ENCODE measurements around the gene ADAMTS19.
"Not testable (repeated sequence)": the region's sequence is repeated elsewhere in the genome, so short reads cannot be mapped to it uniquely, and the experiment has no call there.

Gene ADAMTS19

GRCh38 chr5:129481161-129481560 is 21.1 kb downstream of the ADAMTS19 start:
- DNase-seq = no peak

DNA sequence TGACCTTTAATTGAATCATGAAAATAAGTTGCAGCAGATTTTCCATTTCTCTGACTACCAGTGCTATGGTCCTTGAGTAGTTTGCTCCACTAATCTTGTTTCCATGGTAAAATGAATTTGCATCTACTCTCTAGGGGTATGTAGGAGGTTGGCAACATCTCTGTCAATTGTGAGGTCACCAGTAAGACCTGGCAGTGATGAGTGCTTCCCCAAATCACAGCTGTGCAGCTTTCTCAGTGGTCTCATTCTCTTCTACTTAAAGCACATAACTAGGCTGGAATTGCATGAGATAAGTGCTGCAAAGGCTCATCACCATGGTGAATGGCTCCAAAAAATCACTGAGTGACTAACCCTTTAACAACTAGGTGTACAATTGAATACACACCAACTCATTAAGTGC is 36.3 kb downstream of the ADAMTS19 start:
- no peak for DNase-seq

DNA sequence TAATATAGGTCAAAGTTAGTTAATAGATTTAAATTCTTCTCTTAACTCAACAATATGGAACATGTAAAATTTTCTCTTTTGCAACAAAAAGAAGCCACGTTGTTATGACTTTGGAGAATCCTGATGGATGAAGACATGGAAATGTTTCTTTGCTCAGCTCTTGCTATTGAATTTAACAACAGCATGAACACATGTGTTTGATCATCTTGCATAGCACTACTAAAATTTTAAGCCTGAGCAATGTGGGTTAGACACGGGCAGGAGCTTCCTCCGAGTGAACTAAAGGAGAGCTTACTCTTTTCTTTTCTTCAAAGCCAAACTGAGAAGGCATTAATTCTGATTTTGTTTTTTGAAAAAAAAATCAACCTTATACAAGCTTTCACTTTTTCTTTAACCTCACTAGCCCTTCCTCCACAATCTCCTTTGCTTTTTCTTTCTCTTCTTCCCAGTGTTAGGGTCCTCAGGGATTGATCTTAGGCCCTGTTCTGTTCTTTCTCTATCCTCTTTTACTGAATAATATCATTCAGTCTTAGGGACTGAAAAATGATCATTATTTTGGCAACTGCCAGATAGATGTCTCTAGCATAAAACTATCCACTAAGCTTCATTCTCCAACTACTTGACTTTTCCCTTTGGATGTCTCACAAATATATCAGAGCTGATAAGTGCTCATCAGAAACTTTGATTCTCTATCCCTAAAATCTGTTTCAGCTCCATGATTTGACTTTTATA is 36.9 kb downstream of the ADAMTS19 start:
- no peak for DNase-seq

GRCh38 chr5:129499208-129499852 is 39.2 kb downstream of the ADAMTS19 start:
- DNase-seq = no peak

DNA sequence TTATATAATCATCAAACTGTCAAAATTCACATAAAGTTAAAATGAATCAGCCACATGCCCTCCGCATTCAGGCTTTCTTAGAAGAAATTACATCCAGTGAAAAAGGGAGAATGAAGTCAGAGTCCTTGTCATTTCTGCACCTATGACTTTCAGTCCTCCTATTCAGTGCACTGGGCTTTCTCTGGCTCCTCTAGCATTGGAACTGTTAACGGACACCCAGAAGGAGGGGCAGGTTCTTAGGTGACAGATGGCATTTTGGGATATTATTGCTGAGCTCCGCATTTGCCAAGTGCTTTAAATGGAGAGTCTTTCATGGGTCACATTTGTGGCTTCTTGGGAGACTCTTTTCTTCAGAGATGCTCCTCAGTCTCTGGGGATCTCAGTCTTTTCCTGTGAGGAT is 40.0 kb downstream of the ADAMTS19 start:
- DNase-seq = no peak

DNA sequence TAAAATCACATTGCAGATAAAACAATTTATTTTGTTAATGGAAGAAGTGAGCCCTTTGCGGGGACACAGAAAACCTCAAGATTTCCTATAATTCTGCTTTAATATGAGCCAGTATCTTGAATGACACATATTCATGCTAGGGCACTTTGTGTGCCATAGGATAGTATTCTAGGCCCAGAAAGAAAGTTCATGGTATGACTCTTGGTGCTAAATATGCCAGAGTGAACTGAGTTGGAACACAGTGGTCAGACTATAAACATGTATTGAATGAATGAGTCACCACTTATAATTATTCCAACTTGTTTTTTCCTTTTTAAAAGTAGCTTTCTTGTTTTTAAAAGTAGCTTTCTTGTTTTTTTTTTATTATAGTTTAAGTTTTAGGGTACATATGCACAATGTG is 46.0 kb downstream of the ADAMTS19 start:
- no peak for DNase-seq

- DNase-seq = no peak
Observed at GRCh38 chr5:129506950-129507349, 46.9 kb downstream of the ADAMTS19 start.

- DNase-seq = no peak
Observed at GRCh38 chr5:129507527-129507926, 47.4 kb downstream of the ADAMTS19 start.

GRCh38 chr5:129508606-129509005 is 48.5 kb downstream of the ADAMTS19 start:
- no peak for DNase-seq

- no peak for DNase-seq
Observed at GRCh38 chr5:129509363-129509975, 49.4 kb downstream of the ADAMTS19 start.

GRCh38 chr5:129511291-129511690 is 51.2 kb downstream of the ADAMTS19 start:
- DNase-seq = no peak

- no peak for DNase-seq
Observed at GRCh38 chr5:129541051-129541450, 81.0 kb downstream of the ADAMTS19 start.

GRCh38 chr5:129541648-129542251 is 81.7 kb downstream of the ADAMTS19 start:
- no peak for DNase-seq

GRCh38 chr5:129547137-129547536 is 87.0 kb downstream of the ADAMTS19 start:
- no peak for DNase-seq

- DNase-seq = no peak
Observed at GRCh38 chr5:129554134-129554904, 94.2 kb downstream of the ADAMTS19 start.

DNA sequence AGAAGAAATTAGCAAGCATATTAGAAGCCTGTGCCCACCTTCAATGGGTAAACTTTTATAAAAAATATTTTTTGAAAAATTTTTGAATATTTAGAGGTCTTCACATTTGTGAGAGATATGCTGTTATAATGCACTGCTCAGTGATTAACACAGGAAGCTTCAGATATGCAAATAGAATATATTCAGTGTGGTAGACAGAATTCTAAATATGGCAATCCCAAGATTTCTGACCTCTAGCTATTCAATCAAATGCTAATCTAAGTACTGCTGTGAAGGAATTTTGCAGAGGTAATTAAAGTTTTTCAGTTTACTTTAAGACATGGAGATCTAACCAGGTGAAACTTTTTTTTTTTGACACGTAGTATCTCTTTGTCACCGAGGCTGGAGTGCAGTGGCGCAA is 103.5 kb downstream of the ADAMTS19 start:
- no peak for DNase-seq

GRCh38 chr5:129569295-129569694 is 109.2 kb downstream of the ADAMTS19 start:
- DNase-seq = no peak

GRCh38 chr5:129572060-129572459 is 112.0 kb downstream of the ADAMTS19 start:
- no peak for DNase-seq

GRCh38 chr5:129584496-129584895 is 124.4 kb downstream of the ADAMTS19 start:
- not testable (repeated sequence) for DNase-seq

- no peak for DNase-seq
Observed at GRCh38 chr5:129591508-129592160, 131.5 kb downstream of the ADAMTS19 start.

- no peak for DNase-seq
Observed at GRCh38 chr5:129593525-129593924, 133.4 kb downstream of the ADAMTS19 start.

- DNase-seq = no peak
Observed at GRCh38 chr5:129601576-129601975, 141.5 kb downstream of the ADAMTS19 start.
